K562 treated with DMSO at 1 percent for 48 hours (cell line): ENCODE results near the gene OR5AP2. TPM values are rescaled to one million over a fixed set of nuclear protein-coding genes. Genes with fewer than 3 reads are reported as not detected.

Experiments
- total RNA-seq: library from RNA; unstranded; fragments of 300-600 nt; gene quantifications from 2 replicates; pipeline ENCODE4 v1.2.3, GENCODE V29; 2022; ENCODE audit warnings: low replicate concordance; ENCODE audit errors: extremely low read depth

The OR5AP2 gene
- total RNA-seq, result not detected in 2 replicates

DNA sequence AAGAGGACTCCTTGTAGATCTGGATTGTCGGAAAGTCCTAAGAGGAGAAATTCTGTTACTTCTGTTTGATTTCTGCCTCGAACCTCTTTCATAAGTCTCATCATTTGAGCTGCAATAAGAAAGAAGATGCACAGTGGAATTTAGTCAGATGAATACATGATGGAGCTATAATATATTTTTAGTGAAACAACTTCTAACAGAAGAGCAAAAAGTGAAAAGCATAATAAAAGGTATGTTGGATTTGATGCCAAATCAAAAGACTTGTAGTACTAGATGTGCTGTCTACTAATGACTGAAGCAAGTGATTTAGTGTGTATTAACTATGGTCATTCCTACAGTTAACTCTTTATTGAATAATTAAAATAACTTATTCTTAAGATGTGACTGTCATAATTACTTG is at the start of gene OR5AP2:
Gene OR5AP2, minus strand, starts transcription at position 101 of the 400 bp plus-strand sequence. Its CDS starts 0 bp downstream, at position 101.

DNA sequence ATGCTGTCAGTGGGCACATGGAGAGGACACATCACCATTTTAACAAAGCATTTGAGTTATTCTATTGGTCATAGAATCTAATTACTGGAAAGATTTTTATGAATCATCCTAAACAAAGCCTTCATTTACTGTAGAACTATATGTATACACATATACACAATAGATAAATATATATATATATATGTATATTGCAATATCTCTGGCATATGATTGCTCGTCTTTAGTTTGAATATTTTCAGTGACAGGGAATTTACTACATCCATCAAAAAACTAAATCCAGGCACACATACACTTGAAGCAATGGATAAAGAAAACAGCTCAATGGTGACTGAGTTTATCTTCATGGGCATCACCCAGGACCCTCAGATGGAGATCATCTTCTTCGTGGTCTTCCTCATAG is 21.1 kb upstream of the OR5AP2 start, which contains the start of gene OR5AR1:
Gene OR5AR1, plus strand, starts transcription at position 301 of the 400 bp plus-strand sequence. Its CDS starts 0 bp downstream, at position 301.

Other genes starting within 250 kb of the OR5AP2 start
- not detected in 2 replicates for gene OR5AL1, start 229.7 kb downstream of the OR5AP2 start, total RNA-seq
- not detected in 2 replicates for gene OR5M3, start 169.1 kb downstream of the OR5AP2 start, total RNA-seq
- not detected in 2 replicates for gene OR5M8, start 151.1 kb downstream of the OR5AP2 start, total RNA-seq
- not detected in 2 replicates for gene OR5M11, start 99.2 kb downstream of the OR5AP2 start, total RNA-seq
- gene OR5M10, start 64.7 kb downstream of the OR5AP2 start, total RNA-seq, result not detected in 2 replicates
- gene OR5M1, start 27.6 kb downstream of the OR5AP2 start, total RNA-seq, result not detected in 2 replicates
- not detected in 2 replicates for gene OR5AR1, start 21.2 kb upstream of the OR5AP2 start, total RNA-seq
- gene OR9G1, start 56.7 kb upstream of the OR5AP2 start, total RNA-seq, result not detected in 2 replicates
- gene OR9G4, start 106.3 kb upstream of the OR5AP2 start, total RNA-seq, result not detected in 2 replicates